ENCODE measurements around the gene ACO1. TPM values are rescaled to one million over a fixed set of nuclear protein-coding genes. Genes with fewer than 3 reads are reported as not detected.

The ACO1 gene
- total RNA-seq, 2 donors from 2014 or later: 32.7 to 35.7 TPM

- intact Hi-C loops (cut with DNase I): no loop called here
- DNase-seq (ENCODE audit: low spot score): no peak
These were observed 21.6 kb downstream of the ACO1 start for GRCh38 chr9:32406046-32406445.

DNA sequence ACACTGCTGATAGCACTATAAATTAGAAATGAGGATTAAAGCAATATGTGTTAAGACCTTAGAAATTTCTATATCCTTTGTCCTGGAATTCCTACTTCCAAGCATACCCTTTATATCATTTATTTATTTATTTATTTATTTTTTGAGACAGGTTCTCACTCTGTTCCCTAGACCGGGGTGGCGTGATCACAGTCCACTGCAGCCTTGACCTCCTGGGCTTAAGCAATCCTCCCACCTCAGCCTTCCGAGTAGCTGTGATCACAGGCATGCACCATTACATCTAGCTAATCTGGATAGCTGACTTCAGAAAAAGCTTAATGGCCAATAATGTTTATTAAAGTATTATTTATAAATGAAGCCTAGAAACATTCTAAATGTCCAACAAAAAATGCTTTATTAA, 27.3 kb downstream of the ACO1 start:
- no peak for DNase-seq (ENCODE audit: low spot score)
- intact Hi-C loops (cut with DNase I): no loop called here

DNA sequence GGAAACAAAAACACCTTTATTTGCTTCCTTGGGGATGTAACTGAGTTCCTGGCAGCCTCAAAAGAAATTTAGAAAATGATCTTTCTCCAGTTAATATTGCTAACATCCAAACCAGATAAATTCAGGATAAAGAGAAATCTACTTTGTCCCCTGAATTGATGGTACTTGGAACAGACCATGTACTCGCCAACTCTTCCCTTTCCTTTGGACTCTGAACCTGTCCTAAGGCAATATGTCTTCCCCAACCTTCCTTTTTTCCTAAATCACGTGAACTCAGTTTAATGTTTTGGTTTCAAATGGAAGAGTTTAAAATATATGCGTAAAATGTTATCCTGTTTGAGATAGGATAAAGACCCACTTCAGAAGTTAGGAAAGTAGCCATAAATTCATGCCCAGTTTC, 28.0 kb downstream of the ACO1 start:
- DNase-seq (ENCODE audit: low spot score): no peak
- intact Hi-C loops (cut with DNase I): no loop called here

DNA sequence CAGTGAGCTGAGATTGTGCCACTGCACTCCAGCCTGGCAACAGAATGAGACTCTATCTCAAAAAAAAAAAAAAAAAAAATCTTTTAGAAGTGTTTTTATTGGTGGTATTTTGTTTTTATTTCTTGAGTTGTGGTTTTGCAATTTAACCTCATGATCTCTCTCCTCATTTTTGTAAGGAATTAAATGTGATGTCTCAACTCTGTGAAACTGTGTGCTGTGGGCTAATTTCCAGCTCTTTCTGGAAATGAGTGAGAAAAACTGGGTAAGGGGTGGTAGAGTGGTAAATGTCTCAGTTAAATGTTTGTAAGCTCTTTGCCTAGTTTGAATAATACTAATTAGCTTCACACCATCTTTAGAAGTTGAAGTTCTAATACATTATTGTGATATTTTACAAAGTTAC, 29.0 kb downstream of the ACO1 start:
- no peak for DNase-seq (ENCODE audit: low spot score)
- intact Hi-C loops (cut with DNase I): no loop called here

GRCh38 chr9:32414856-32415255, 30.4 kb downstream of the ACO1 start:
- DNase-seq (ENCODE audit: low spot score): no peak
- intact Hi-C loops (cut with DNase I): no loop called here

DNA sequence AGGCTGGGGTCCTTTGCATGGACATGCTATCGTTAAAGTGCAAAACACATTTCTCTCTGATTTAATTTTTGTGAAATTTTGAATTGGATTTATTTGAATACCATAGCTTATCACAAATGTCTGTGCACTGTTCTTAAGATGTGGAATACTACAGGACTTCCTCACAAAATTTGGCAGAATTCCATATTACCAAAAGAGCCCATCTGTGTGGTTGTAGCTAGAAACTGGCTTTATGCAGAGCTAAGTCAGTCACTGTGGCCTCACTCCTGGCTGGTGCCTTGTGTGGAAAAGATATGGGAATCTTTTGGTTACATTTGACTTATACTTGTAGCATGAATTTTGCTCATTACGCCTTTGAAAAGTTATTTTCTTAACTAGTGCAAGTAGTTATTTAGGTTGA, 35.5 kb downstream of the ACO1 start:
- intact Hi-C loops (cut with DNase I): no loop called here
- no peak for DNase-seq (ENCODE audit: low spot score)

- intact Hi-C loops (cut with DNase I): loop anchor here in 1 of 2 donors (2.0 kb wide), 1 partner anchor 28 kb away; no protein-coding TSS in a partner anchor
- DNase-seq (ENCODE audit: low spot score): no peak
These were observed 37.9 kb downstream of the ACO1 start for GRCh38 chr9:32422237-32422806.

DNA sequence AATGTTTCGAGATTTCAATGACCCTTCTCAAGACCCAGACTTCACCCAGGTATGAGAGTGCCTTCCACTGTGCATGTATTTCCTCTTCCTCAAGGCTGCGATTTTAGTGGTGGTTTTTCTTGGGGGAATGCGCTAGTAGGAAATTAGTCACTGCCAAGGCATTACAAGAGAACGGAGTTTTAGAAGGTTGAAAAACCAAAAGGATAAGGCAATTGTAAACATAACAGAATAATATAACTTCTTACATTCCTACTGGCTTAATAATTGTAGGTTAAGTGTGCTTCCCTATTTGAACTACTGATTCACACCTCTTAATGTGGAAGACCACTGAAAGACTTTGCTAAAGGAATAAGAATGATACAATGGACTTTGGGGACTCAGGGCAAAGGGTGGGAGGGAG, 38.9 kb downstream of the ACO1 start:
- no peak for DNase-seq (ENCODE audit: low spot score)
- intact Hi-C loops (cut with DNase I): loop anchor here in 1 of 2 donors (2.0 kb wide), 1 partner anchor 29 kb away; no protein-coding TSS in a partner anchor

DNA sequence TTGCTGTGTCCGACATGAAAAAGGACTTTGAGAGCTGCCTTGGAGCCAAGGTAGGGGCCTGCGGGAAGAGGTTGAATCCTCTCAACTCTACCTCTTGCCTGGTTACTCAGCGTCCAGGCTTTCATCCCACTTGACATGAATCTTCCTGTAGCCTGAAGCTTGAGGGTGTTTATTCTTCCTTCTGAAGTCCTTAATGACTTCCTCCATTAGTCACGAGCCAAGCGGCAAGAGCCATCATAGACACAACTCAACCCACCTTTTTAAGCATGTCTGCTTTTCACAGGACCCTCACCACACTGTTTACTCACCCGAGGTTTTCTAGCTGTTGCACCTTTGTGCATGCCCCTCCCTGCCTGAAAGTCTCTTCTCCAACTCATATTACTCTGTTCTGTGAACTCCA, 40.2 kb downstream of the ACO1 start:
- intact Hi-C loops (cut with DNase I): no loop called here
- no peak for DNase-seq (ENCODE audit: low spot score)

DNA sequence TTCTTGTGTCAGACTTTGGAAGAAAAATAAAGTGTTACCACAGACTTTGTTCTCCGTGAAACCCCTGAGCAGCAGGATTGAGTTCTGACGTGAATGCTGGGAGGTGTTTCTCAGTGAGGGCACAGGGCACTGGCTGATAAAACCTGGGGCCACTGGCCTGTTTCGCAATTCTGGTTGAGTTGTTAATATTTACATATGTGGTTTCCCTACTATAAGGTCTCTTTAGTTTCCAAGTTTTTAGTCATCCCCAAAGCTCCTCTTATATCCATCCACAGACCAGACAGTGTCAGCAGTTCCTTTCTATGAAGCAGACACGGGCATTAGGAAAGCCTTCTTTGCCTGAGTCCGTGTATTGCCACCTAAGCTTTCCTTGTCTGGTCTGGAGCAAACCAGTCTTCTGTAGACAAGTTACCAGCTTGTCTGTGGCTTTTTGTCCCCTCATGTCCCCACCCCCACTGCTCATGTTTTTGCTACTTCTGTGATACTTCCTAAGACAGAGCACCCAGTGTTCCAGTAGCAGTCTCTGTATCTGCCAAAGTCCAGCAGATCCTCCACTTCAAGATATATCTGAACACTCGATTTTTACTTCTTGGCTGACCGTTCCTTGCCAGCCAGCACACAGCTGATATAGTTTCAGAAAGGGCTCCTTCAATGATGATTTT, 42.0 kb downstream of the ACO1 start:
- intact Hi-C loops (cut with DNase I): no loop called here
- DNase-seq (ENCODE audit: low spot score): no peak

DNA sequence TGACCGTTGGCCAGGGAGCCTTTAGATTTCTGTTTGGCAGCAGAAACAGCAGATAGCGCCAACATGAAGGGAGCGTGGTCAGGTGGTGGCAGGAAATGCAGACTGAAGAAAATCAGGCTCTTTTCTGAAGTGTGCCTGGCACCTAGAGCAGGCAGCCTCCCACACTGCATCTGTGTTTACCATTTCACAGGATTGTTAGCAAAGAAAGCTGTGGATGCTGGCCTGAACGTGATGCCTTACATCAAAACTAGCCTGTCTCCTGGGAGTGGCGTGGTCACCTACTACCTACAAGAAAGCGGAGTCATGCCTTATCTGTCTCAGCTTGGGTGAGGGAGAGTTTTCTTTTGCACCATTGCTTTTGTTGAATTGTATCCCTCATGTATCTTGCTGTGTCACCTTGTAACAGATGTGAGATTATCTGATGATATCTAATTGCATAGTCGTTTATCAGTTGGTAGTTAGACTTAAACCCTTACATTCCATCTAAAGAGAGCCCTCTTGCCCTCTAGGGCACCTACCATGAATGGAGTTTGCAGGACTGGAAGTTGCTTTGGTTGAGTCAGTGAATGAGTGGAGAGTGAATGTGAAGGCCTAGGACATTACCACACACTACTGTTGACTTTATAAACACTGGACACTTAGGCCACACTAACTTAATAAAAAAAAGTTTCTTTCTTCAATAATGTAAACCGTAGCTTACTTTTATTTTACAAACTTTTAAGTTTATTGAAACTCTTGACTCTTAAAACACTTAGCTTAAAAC, 42.8 kb downstream of the ACO1 start:
- DNase-seq (ENCODE audit: low spot score): no peak
- intact Hi-C loops (cut with DNase I): no loop called here

DNA sequence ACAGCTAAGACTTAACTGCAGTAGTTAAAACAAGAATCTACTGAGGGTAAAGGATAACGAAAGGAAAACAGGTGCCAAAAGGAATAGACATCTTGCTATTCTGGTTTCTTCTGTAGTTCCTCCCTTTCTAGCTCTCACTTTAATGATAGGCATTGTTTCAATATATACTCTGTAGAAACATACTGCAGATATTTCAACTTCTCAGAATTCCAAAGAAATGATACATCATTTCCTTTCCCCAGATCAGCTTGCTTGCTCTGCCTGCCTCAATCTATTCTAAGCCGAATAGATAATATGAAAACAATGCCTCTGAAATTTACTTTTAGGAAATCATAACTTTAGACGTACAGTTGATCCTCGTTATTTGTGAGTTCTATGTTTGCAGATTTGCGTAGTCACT, 46.3 kb downstream of the ACO1 start:
- DNase-seq (ENCODE audit: low spot score): no peak
- intact Hi-C loops (cut with DNase I): no loop called here

GRCh38 chr9:32431196-32431595, 46.8 kb downstream of the ACO1 start:
- no peak for DNase-seq (ENCODE audit: low spot score)
- intact Hi-C loops (cut with DNase I): no loop called here

DNA sequence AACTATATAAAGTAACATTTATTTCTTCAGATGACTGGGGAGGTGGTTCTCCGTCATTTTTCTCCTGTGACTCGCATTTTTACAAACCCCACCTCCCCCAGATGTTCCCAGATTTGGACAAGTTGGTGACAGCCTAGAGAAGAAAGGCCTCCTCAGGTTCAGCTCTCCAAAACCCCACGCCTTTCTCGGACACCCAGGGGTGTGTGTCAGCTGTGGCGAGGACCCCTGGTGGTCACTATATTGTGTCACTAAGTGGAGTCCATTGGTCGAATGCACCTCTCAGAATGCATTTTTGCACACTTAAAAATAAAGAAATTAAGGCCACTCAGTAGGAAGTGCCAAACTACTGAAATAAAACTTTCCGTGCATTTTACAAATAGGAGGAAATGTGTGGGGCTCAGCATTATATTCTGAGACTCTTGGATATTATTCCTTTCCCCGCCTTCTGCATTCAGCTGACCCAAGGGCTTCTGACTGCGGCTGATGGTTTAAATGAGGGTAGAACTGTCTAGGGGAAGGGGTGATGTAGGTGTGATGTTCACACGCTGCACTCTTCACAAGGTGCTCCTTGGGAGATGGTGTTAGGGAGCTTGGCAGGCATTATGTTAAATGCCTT, 47.6 kb downstream of the ACO1 start:
- intact Hi-C loops (cut with DNase I): no loop called here

DNA sequence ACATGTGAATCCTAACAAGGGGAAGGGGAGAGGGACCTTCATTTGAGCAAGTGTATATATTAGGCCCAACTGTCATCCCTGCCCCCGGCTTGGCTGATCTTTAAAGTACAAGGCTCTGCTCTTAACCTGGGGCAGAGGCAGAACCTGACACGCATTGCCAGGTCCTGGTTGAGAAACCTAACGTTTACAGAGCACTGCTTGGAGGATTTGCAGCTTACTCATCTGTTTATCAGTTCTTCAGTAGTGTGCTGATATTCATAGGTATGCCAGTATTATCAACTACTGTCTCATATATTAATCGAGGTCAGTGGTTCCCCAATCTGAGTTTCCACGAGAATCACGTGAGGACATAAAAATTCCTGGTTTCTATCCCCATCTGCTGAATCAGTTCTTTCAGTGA, 50.4 kb downstream of the ACO1 start:
- intact Hi-C loops (cut with DNase I): no loop called here
- no peak for DNase-seq (ENCODE audit: low spot score)

More for the DNA sequence above, 47.6 kb downstream of the ACO1 start:
- no peak for DNase-seq (ENCODE audit: low spot score)

DNA sequence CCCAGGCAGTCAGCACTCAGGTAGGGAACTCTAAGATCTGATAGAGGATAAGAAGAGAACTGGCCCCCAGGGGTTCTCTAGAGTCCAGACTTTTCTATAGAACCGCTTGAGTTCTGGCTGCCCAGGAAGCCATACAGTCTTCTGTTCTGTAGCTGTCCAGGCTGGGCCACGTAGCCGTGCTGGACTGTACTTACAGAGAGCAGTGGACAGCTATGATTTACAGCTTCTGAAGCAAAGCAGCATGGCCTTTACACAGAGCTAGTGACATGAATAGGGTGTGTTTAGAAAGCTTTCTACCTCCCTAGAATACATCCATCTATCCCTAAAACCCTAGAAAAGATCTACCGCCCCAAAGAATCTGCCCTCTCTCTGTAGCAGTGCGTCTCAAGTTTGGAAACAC, 57.2 kb downstream of the ACO1 start:
- intact Hi-C loops (cut with DNase I): no loop called here
- no peak for DNase-seq (ENCODE audit: low spot score)

GRCh38 chr9:32442433-32442832, 58.0 kb downstream of the ACO1 start:
- DNase-seq (ENCODE audit: low spot score): no peak
- intact Hi-C loops (cut with DNase I): no loop called here

- no peak for DNase-seq (ENCODE audit: low spot score)
- intact Hi-C loops (cut with DNase I): no loop called here
These were observed 65.5 kb downstream of the ACO1 start for GRCh38 chr9:32449969-32450368.

- DNase-seq (ENCODE audit: low spot score): no peak
- intact Hi-C loops (cut with DNase I): no loop called here
These were observed 69.8 kb downstream of the ACO1 start for GRCh38 chr9:32454280-32454679.

GRCh38 chr9:32455738-32456137, 71.3 kb downstream of the ACO1 start:
- no peak for DNase-seq (ENCODE audit: low spot score)
- intact Hi-C loops (cut with DNase I): no loop called here
